Heart left ventricle (tissue), 16 donors: Measurements from ENCODE around the gene REPIN1. TPM values are rescaled to one million over a fixed set of nuclear protein-coding genes. Genes with fewer than 3 reads are reported as not detected.
A peak's percentile ranks its signal among the peaks of the same experiment; 100 is the strongest.

ENCODE experiments used
- ATAC-seq, 4 donors: fragments of 200-7000 bp; cut with Tn5 transposase; one replicate each; pipeline ENCODE4 v1.9.1; 2020 to 2022; ENCODE audit warnings: moderate library complexity in 4 of 4, mild to moderate bottlenecking in 3 of 4, moderate number of reproducible peaks in 1 of 4
- DNase-seq, 5 donors: peaks; one replicate each; pipeline ENCODE4 v3.0.0-alpha.2; 2020
- H3K27ac ChIP-seq, 12 donors: fragments of 200-600 bp; sonication (generic) in 4 of 12; one replicate each; pipeline versions ENCODE4 v1.5.0 to v1.8.0; 2016 to 2022; ENCODE audit warnings: mild to moderate bottlenecking in 2 of 12
- H3K27me3 ChIP-seq, 9 donors: fragments of 200-600 bp; sonication (generic) in 2 of 9; one replicate each; pipeline versions ENCODE4 v1.5.1 to v1.8.0; 2016 to 2022; ENCODE audit warnings: mild to moderate bottlenecking in 3 of 9
- H3K36me3 ChIP-seq, 9 donors: fragments of 200-600 bp; sonication (generic) in 2 of 9; one replicate each; pipeline versions ENCODE4 v1.5.0 to v1.8.0; 2018 to 2022; ENCODE audit warnings: mild to moderate bottlenecking in 2 of 9
- H3K4me1 ChIP-seq, 12 donors: fragments of 200-600 bp; sonication (generic) in 4 of 12; one replicate each; pipeline versions ENCODE4 v1.5.0 to v1.8.0; 2016 to 2022; ENCODE audit warnings: mild to moderate bottlenecking in 3 of 12
- H3K4me3 ChIP-seq, 12 donors: fragments of 200-600 bp; sonication (generic) in 4 of 12; one replicate each; pipeline versions ENCODE4 v1.5.0 to v1.8.0; 2017 to 2022; ENCODE audit warnings: mild to moderate bottlenecking in 9 of 12, moderate library complexity in 4 of 12
- H3K9me3 ChIP-seq, 12 donors: fragments of 200-600 bp; sonication (generic) in 4 of 12; one replicate each; pipeline versions ENCODE4 v1.5.0 to v1.8.0; 2016 to 2022; ENCODE audit warnings: mild to moderate bottlenecking in 1 of 12
- POLR2A ChIP-seq, 2 donors: fragments of 450-650 bp; IDR thresholded peaks; one replicate each; pipeline ENCODE4 v1.6.1; 2017; ENCODE audit warnings: antibody characterized with exemption in 2 of 2, mild to moderate bottlenecking in 2 of 2, moderate library complexity in 2 of 2
- WGBS, 4 donors: extraction: QIAGEN DNeasy Blood & Tissue Kit in 2 of 4; methylation state at CpG; one replicate each; pipeline versions ENCODE4 v1.1.5 to v1.1.7; 2013 to 2018; 5-methylcytosine and 5-hydroxymethylcytosine counted together
- intact Hi-C, 10 donors: fragments of 100-400 bp; cut with DNase I; formaldehyde crosslinking; loops; one replicate each; pipeline versions ENCODE4 v1.11.1 to v1.14.2; 2022
- polyA plus RNA-seq, 2 donors: library from polyadenylated mRNA; stranded (reverse); fragments of 200-250 nt; gene quantifications; one replicate each; pipeline ENCODE4 v1.2.3, GENCODE V29; 2013
- total RNA-seq, 9 donors: library from RNA; depleted of rRNA in 2 of 9; stranded (reverse); fragments of >200 nt in 2 of 9; fragmentation: NEBNext Ultra II Directional in 3 of 9; extraction: Animal tissue kit (Norgen Biotek cat#: 25700) in 3 of 9; gene quantifications; one replicate each; pipeline versions ENCODE4 v1.1.0 to v1.2.4, GENCODE V29; 2016 to 2023
- TF ChIP-seq, protein P1 (sequence below), 12 donors: fragments of 200-600 bp; sonication (generic) in 4 of 12; IDR thresholded peaks; one replicate each; pipeline versions ENCODE4 v1.5.0 to v1.8.0; 2018 to 2022; ENCODE audit warnings: antibody characterized with exemption in 12 of 12, mild to moderate bottlenecking in 5 of 12
- donor health status: ischemic (EF 13 %, LVEDD 7.1; RV severe dilation, severe dysfunction).
- donor health status: healthy with polysubstance abuse.
- donor health status: DM: no; HTN: yes; CAD: no.
- donor health status: DM: no; HTN: no; CAD: no.
- donor health status: ischemic (EF 25% LVEDD 6.9; RV normal size, moderate dysfunction).
- donor health status: ischemic (EF 25% LVEDD 5.7; RV mildly dilated, moderate dysfunction).
- donor health status: healthy.
- donor health status: DM: yes; HTN: yes; CAD: no.
- donor health status: ischemic (EF 35%, LVEDD 5.7; RV mildly dilated, moderate dysfunction).
- donor health status: nonischemic (EF 11% LVEDD 7.7; RV severe dilation, severe dysfunction).
- donor health status: DM: yes; HTN: yes; CAD: no.
- donor health status: PGD.
- donor health status: ischemic (EF 29% LVEDD 5.4; RV normal size, mild dysfunction).
- donor health status: nonischemic (EF 23%, LVEDD 6.1; RV moderate dilation, normal function).

REPIN1 gene
- total and polyA plus RNA-seq, 11 donors = 49.8 to 141 (median 98.4) TPM

DNA sequence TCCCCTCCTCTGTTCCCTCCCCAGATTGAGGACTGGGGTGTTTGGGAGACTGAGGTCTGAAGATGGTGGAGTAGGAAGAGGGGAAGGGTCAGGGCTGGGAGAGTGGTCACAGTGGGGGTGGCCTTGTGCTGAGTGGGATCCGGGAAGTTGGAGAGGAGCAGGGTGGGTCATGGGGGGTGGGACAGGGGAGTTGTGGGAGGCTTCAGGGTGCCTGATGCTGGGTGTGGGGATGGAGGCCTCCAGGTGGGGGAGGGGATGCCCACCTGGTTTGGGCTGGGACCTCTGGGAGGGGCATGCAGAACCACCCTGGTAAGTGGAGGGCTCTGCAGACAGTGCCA is 13.1 kb downstream of the REPIN1 start:
- no peak overlapping the region for H3K4me3 ChIP-seq
- H3K27ac ChIP-seq = no peak overlapping the region
- no peaks in the 10 kb centered on the region for H3K27me3 ChIP-seq
- no peaks in the 10 kb centered on the region for H3K9me3 ChIP-seq
- ATAC-seq (no peak), DNase-seq (peak in 1 of 5 donors; percentile 48)
- intact Hi-C loops = no loop called here
- TF ChIP-seq POLR2A (IDR thresholded peaks at IDR 0.05) = no peak
- TF ChIP-seq, protein P1, sequence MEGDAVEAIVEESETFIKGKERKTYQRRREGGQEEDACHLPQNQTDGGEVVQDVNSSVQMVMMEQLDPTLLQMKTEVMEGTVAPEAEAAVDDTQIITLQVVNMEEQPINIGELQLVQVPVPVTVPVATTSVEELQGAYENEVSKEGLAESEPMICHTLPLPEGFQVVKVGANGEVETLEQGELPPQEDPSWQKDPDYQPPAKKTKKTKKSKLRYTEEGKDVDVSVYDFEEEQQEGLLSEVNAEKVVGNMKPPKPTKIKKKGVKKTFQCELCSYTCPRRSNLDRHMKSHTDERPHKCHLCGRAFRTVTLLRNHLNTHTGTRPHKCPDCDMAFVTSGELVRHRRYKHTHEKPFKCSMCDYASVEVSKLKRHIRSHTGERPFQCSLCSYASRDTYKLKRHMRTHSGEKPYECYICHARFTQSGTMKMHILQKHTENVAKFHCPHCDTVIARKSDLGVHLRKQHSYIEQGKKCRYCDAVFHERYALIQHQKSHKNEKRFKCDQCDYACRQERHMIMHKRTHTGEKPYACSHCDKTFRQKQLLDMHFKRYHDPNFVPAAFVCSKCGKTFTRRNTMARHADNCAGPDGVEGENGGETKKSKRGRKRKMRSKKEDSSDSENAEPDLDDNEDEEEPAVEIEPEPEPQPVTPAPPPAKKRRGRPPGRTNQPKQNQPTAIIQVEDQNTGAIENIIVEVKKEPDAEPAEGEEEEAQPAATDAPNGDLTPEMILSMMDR (IDR thresholded peaks at IDR 0.05) = no peak
- H3K4me1 ChIP-seq = peaks cover 0 to 52% (median 20%) of the 10 kb centered on the region in 12 donors
- H3K36me3 ChIP-seq = peaks cover 0 to 3% (median 0%) of the 10 kb centered on the region in 9 donors
- 97 to 100% (median 99%) methylated on average over 1 of the region's 1 CpG for WGBS, 4 donors

DNA sequence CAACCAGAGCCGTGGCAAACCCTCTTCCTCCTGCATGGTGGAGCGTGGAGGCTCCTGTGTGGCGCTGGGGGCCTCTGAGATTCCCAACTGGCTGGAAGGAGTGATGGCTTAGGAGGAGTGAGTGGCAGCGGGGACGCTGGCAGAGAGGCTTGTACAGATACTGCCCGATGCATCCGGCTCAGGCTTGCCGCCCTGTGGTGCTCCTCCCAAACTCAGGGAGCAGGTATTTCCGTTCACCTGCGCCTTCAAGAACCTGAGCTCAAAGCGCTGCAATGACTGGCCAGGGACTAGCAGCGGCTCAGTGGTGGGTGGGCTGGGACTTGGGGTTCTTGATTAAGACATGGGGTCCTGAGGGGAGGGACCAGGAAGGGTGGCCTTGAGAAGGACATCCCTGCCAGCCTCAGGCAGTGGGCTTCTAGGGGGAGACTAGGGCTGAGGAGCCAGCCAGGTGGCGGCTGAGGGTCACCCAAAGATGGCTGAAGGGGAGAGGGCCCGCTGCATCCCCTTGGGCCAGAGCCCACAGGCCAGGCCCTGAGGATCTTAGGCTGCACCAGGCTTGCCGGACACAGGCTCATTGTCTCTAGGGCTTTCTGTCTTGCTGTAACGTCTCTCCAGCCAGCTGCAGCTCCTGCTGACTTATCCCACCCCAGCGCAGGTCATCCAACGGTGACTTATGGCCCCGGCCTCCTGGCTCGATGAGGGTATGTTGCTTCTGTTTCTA is 13.7 kb downstream of the REPIN1 start:
- no peak overlapping the region for H3K4me3 ChIP-seq
- H3K27ac ChIP-seq = peak overlapping the region in 1 of 12 donors; percentile 3
- peaks cover 0 to 3% (median 0%) of the 10 kb centered on the region in 9 donors for H3K36me3 ChIP-seq
- H3K9me3 ChIP-seq = no peaks in the 10 kb centered on the region
- ATAC-seq (no peak), DNase-seq (peak in 1 of 5 donors; percentile 37)
- WGBS, 4 donors = 84 to 88% (median 86%) methylated on average over 19 to 20 of the region's 20 CpGs
- peaks cover 0 to 52% (median 20%) of the 10 kb centered on the region in 12 donors for H3K4me1 ChIP-seq
- H3K27me3 ChIP-seq = no peaks in the 10 kb centered on the region
- TF ChIP-seq, protein P1 (IDR thresholded peaks at IDR 0.05) = no peak
- no peak for TF ChIP-seq POLR2A (IDR thresholded peaks at IDR 0.05)
- intact Hi-C loops = no loop called here

DNA sequence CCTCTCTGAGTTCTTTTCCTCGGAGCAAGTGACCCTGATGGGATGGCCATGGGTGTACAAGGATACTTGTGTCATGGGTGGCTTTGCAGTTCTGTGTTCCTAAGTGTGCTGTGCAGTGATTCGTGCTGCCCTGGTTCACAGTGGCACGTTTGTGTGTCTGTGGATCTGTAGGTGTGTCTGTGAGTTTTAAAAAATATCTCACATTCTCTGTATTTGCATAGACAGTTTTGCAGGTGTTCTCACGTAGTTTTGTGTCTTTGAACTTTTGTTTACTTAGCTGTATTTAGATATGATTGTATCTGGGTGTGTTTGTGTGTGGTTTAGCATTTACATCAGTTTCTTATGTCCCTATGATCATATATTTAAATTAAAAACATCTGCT is 14.2 kb downstream of the REPIN1 start:
- Histone ChIP-seq H3K9me3 (no peaks in the 10 kb centered on the region), H3K4me1 (peaks cover 0 to 51% (median 19%) of the 10 kb centered on the region in 12 donors), H3K36me3 (peaks cover 0 to 3% (median 0%) of the 10 kb centered on the region in 9 donors), H3K27me3 (no peaks in the 10 kb centered on the region), H3K4me3 (no peak overlapping the region), H3K27ac (peak overlapping the region in 1 of 12 donors; percentile 3)
- ATAC-seq = no peak
- TF ChIP-seq POLR2A (IDR thresholded peaks at IDR 0.05) = no peak
- TF ChIP-seq, protein P1 (IDR thresholded peaks at IDR 0.05) = no peak
- 69 to 77% (median 74%) methylated on average over 4 of the region's 4 CpGs for WGBS, 4 donors
- no peak for DNase-seq
- intact Hi-C loops = no loop called here

DNA sequence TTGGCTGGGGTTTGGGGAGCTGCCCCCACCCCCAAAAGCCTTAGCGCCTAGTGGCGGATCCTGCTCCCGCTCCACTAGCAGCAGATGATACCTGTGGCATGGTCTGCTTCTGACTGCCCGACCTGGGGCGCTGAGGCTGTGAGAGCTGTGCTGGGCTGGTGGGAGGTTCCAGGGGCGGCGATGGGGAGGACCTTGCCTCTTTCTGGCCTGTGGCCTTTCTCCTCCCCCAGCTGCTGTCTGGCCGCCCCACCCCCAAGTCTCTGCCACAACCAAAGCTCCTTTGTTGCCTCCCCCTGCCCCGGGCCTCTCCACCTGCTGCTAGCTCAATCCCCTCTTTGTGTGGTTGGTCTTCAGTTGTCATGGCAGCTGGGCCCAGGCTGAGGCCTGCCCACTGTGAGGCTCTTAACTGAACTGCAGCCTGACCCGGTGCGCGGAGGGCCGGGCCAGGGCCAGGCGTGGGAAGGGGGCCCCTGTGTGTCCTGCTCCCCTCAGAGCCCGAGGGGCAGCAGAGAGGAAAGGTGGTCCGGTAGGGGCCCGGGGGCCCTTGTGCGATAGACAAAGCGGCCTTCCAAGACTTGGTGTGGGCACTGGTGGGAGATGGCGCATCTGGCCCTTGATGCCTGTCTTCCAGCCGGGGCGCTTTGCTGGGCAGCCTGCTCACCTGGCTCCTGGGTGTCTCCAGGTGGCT is 15.2 kb downstream of the REPIN1 start:
- Histone ChIP-seq H3K27me3 (no peaks in the 10 kb centered on the region), H3K9me3 (no peaks in the 10 kb centered on the region), H3K4me1 (peaks cover 0 to 48% (median 13%) of the 10 kb centered on the region in 12 donors), H3K27ac (peak overlapping the region in 1 of 12 donors; percentile 51), H3K36me3 (peaks cover 0 to 3% (median 0%) of the 10 kb centered on the region in 9 donors), H3K4me3 (no peak overlapping the region)
- ATAC-seq (no peak), DNase-seq (peak in 1 of 5 donors; percentile 47)
- intact Hi-C loops = no loop called here
- TF ChIP-seq, protein P1 (IDR thresholded peaks at IDR 0.05) = no peak
- TF ChIP-seq POLR2A (IDR thresholded peaks at IDR 0.05) = no peak
- WGBS, 4 donors = 82 to 91% (median 83%) methylated on average over 19 to 22 of the region's 22 CpGs
